H1 (cell line): ENCODE results near the gene TMC3. TPM values are rescaled to one million over a fixed set of nuclear protein-coding genes. Genes with fewer than 3 reads are reported as not detected.

Source experiments
- ASH2L ChIP-seq: fragments of 200-600, 300-600 bp; sonication (generic); IDR thresholded peaks from one replicate; pipeline ENCODE4 v1.7.1; 2017; ENCODE audit warnings: low read length
- SIN3A ChIP-seq, 2 experiments: IDR thresholded peaks in 1 of 2; conservative IDR thresholded peaks in 1 of 2; 2 replicates each; pipeline ENCODE4 v1.6.1; 2011 to 2012; ENCODE audit warnings: low read length in 2 of 2, improper control_type of control experiment in 1 of 2, low read depth in 1 of 2, mild to moderate bottlenecking in 1 of 2
- SP4 ChIP-seq: IDR thresholded peaks from 2 replicates; pipeline ENCODE4 v1.6.1; 2012; ENCODE audit warnings: low read length, inconsistent platforms
- polyA plus RNA-seq, 7 experiments: library from polyadenylated mRNA; depleted of rRNA in 3 of 7; stranded (reverse) in 5 of 7; unstranded in 2 of 7; fragments of >200 nt in 5 of 7; fragments of 200-250 nt in 2 of 7; gene quantifications; 1 replicate in 5 of 7; 2 replicates in 1 of 7; 4 replicates in 1 of 7; pipeline versions ENCODE4 v1.2.1 to v1.2.3, GENCODE V29; 2011 to 2013; ENCODE audit warnings: missing spikeins in 2 of 7, mixed read lengths in 2 of 7
- total RNA-seq: library from RNA; stranded (reverse); fragmentation: NEBNext Ultra II Directional; extraction: Animal tissue kit (Norgen Biotek cat#: 25700); gene quantifications from 2 replicates; pipeline ENCODE4 v1.2.1, GENCODE V29; 2021
- TF ChIP-seq, protein P1 (sequence below): fragments of 300-600 bp; sonication (generic); IDR thresholded peaks from 2 replicates; pipeline ENCODE4 v1.7.1; 2012; ENCODE audit warnings: low read length, moderate library complexity, mild to moderate bottlenecking, inconsistent platforms; ENCODE audit not compliant: insufficient replicate concordance
- TF ChIP-seq, protein P2 (sequence below): IDR thresholded peaks from 2 replicates; pipeline ENCODE4 v1.6.1; 2012; ENCODE audit warnings: low read length, inconsistent platforms
- TF ChIP-seq, protein P3 (sequence below): IDR thresholded peaks from 2 replicates; pipeline ENCODE4 v1.6.1; 2011; ENCODE audit warnings: low read length, improper control_type of control experiment

TMC3 gene
- total and polyA plus RNA-seq, 2 of the 8 experiments (the other 6 are each of a cell fraction or from before 2014, with no cell fraction given), result not detected

DNA sequence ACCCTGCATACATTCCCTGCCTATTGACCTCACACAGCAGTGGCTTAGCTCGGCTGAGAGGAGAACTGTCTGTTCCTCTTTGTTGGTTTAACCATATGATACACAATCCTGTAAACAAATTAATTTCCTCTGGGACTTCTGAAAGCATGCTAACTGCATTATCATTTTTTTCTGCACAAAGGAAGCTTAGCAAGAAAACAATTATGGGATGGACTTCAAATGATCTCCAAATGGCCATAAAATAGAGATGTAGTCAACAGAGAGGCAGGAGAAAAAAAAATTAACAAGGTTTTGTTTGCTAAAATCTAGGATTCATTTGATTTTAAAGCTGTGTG, 14.4 kb upstream of the TMC3 start (continued):
- TF ChIP-seq, protein P1, sequence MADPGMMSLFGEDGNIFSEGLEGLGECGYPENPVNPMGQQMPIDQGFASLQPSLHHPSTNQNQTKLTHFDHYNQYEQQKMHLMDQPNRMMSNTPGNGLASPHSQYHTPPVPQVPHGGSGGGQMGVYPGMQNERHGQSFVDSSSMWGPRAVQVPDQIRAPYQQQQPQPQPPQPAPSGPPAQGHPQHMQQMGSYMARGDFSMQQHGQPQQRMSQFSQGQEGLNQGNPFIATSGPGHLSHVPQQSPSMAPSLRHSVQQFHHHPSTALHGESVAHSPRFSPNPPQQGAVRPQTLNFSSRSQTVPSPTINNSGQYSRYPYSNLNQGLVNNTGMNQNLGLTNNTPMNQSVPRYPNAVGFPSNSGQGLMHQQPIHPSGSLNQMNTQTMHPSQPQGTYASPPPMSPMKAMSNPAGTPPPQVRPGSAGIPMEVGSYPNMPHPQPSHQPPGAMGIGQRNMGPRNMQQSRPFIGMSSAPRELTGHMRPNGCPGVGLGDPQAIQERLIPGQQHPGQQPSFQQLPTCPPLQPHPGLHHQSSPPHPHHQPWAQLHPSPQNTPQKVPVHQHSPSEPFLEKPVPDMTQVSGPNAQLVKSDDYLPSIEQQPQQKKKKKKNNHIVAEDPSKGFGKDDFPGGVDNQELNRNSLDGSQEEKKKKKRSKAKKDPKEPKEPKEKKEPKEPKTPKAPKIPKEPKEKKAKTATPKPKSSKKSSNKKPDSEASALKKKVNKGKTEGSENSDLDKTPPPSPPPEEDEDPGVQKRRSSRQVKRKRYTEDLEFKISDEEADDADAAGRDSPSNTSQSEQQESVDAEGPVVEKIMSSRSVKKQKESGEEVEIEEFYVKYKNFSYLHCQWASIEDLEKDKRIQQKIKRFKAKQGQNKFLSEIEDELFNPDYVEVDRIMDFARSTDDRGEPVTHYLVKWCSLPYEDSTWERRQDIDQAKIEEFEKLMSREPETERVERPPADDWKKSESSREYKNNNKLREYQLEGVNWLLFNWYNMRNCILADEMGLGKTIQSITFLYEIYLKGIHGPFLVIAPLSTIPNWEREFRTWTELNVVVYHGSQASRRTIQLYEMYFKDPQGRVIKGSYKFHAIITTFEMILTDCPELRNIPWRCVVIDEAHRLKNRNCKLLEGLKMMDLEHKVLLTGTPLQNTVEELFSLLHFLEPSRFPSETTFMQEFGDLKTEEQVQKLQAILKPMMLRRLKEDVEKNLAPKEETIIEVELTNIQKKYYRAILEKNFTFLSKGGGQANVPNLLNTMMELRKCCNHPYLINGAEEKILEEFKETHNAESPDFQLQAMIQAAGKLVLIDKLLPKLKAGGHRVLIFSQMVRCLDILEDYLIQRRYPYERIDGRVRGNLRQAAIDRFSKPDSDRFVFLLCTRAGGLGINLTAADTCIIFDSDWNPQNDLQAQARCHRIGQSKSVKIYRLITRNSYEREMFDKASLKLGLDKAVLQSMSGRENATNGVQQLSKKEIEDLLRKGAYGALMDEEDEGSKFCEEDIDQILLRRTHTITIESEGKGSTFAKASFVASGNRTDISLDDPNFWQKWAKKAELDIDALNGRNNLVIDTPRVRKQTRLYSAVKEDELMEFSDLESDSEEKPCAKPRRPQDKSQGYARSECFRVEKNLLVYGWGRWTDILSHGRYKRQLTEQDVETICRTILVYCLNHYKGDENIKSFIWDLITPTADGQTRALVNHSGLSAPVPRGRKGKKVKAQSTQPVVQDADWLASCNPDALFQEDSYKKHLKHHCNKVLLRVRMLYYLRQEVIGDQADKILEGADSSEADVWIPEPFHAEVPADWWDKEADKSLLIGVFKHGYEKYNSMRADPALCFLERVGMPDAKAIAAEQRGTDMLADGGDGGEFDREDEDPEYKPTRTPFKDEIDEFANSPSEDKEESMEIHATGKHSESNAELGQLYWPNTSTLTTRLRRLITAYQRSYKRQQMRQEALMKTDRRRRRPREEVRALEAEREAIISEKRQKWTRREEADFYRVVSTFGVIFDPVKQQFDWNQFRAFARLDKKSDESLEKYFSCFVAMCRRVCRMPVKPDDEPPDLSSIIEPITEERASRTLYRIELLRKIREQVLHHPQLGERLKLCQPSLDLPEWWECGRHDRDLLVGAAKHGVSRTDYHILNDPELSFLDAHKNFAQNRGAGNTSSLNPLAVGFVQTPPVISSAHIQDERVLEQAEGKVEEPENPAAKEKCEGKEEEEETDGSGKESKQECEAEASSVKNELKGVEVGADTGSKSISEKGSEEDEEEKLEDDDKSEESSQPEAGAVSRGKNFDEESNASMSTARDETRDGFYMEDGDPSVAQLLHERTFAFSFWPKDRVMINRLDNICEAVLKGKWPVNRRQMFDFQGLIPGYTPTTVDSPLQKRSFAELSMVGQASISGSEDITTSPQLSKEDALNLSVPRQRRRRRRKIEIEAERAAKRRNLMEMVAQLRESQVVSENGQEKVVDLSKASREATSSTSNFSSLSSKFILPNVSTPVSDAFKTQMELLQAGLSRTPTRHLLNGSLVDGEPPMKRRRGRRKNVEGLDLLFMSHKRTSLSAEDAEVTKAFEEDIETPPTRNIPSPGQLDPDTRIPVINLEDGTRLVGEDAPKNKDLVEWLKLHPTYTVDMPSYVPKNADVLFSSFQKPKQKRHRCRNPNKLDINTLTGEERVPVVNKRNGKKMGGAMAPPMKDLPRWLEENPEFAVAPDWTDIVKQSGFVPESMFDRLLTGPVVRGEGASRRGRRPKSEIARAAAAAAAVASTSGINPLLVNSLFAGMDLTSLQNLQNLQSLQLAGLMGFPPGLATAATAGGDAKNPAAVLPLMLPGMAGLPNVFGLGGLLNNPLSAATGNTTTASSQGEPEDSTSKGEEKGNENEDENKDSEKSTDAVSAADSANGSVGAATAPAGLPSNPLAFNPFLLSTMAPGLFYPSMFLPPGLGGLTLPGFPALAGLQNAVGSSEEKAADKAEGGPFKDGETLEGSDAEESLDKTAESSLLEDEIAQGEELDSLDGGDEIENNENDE, result no peak
- TF ChIP-seq SP4, result no peak
- no peak for TF ChIP-seq SIN3A (conservative IDR thresholded peaks at IDR 0.05 in 1 of 2, IDR thresholded peaks at IDR 0.05 in 1 of 2; ENCODE audit: low read depth in 1 of 2, low read length in 2 of 2)
- TF ChIP-seq ASH2L, result no peak
- TF ChIP-seq, protein P2, sequence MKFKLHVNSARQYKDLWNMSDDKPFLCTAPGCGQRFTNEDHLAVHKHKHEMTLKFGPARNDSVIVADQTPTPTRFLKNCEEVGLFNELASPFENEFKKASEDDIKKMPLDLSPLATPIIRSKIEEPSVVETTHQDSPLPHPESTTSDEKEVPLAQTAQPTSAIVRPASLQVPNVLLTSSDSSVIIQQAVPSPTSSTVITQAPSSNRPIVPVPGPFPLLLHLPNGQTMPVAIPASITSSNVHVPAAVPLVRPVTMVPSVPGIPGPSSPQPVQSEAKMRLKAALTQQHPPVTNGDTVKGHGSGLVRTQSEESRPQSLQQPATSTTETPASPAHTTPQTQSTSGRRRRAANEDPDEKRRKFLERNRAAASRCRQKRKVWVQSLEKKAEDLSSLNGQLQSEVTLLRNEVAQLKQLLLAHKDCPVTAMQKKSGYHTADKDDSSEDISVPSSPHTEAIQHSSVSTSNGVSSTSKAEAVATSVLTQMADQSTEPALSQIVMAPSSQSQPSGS, result no peak
- TF ChIP-seq, protein P3, sequence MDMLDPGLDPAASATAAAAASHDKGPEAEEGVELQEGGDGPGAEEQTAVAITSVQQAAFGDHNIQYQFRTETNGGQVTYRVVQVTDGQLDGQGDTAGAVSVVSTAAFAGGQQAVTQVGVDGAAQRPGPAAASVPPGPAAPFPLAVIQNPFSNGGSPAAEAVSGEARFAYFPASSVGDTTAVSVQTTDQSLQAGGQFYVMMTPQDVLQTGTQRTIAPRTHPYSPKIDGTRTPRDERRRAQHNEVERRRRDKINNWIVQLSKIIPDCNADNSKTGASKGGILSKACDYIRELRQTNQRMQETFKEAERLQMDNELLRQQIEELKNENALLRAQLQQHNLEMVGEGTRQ, result no peak
